Cardiac muscle cell (in vitro differentiated cells and primary cell): ENCODE measurements around the gene KLHL30. TPM values are rescaled to one million over a fixed set of nuclear protein-coding genes. Genes with fewer than 3 reads are reported as not detected.
A peak's percentile ranks its signal among the peaks of the same experiment; 100 is the strongest.
"Not testable (repeated sequence)": the region's sequence is repeated elsewhere in the genome, so short reads cannot be mapped to it uniquely, and the experiment has no call there.

ENCODE experiments used
- DNase-seq, 2 donors: peaks; one replicate each; pipeline versions ENCODE4 v3.0.0 to v3.0.0-alpha.2; 2010 to 2017; ENCODE audit warnings: low read depth in 1 of 2, low spot score in 1 of 2
- H3K27ac ChIP-seq: fragments of 200-600 bp; sonication (generic); 2 replicates; pipeline ENCODE4 v1.5.1; 2016
- H3K27me3 ChIP-seq: fragments of 200-600 bp; sonication (generic); 2 replicates; pipeline ENCODE4 v1.6.0; 2016; ENCODE audit warnings: control low read depth
- H3K36me3 ChIP-seq: fragments of 200-600 bp; sonication (generic); 2 replicates; pipeline ENCODE4 v1.5.1; 2016; ENCODE audit warnings: control low read depth
- H3K4me1 ChIP-seq: fragments of 200-600 bp; sonication (generic); 2 replicates; pipeline ENCODE4 v1.8.1; 2017; ENCODE audit warnings: low read depth, mild to moderate bottlenecking, mixed run types
- H3K4me3 ChIP-seq: fragments of 200-600 bp; sonication (generic); 2 replicates; pipeline ENCODE4 v1.5.1; 2016; ENCODE audit warnings: mild to moderate bottlenecking
- H3K9me3 ChIP-seq: fragments of 200-600 bp; sonication (generic); 2 replicates; pipeline ENCODE4 v1.5.1; 2017; ENCODE audit warnings: low read depth, mild to moderate bottlenecking, control low read depth
- polyA plus RNA-seq: library from polyadenylated mRNA; unstranded; fragments of >200 nt; fragmentation: Nextera tagmentation; extraction: Ambion mirVana; gene quantifications from 2 replicates; pipeline ENCODE4 v1.2.1, GENCODE V29; 2016
- total RNA-seq: library from RNA; depleted of rRNA; stranded (reverse); fragments of >200 nt; gene quantifications from 2 replicates; pipeline ENCODE4 v1.2.3, GENCODE V29; 2016
- TF ChIP-seq, protein P1 (sequence below): IDR thresholded peaks from 2 replicates; pipeline ENCODE4 v1.5.1; 2012; ENCODE audit warnings: low read depth, mild to moderate bottlenecking, low read length

Gene KLHL30
- total and polyA plus RNA-seq, 2 experiments from 2014 or later = 6.7 to 31.7 TPM

- peaks cover 22% of the 10 kb centered on the region for H3K36me3 ChIP-seq
- peak in 1 of 2 donors; percentile 19 for DNase-seq
- H3K4me1 ChIP-seq = no peaks in the 10 kb centered on the region
- TF ChIP-seq, protein P1, sequence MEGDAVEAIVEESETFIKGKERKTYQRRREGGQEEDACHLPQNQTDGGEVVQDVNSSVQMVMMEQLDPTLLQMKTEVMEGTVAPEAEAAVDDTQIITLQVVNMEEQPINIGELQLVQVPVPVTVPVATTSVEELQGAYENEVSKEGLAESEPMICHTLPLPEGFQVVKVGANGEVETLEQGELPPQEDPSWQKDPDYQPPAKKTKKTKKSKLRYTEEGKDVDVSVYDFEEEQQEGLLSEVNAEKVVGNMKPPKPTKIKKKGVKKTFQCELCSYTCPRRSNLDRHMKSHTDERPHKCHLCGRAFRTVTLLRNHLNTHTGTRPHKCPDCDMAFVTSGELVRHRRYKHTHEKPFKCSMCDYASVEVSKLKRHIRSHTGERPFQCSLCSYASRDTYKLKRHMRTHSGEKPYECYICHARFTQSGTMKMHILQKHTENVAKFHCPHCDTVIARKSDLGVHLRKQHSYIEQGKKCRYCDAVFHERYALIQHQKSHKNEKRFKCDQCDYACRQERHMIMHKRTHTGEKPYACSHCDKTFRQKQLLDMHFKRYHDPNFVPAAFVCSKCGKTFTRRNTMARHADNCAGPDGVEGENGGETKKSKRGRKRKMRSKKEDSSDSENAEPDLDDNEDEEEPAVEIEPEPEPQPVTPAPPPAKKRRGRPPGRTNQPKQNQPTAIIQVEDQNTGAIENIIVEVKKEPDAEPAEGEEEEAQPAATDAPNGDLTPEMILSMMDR = no peak
- no peak overlapping the region for H3K4me3 ChIP-seq
- H3K9me3 ChIP-seq = no peaks in the 10 kb centered on the region
- H3K27me3 ChIP-seq = peaks cover 28% of the 10 kb centered on the region
- H3K27ac ChIP-seq = no peak overlapping the region
These were observed 29.3 kb downstream of the KLHL30 start for GRCh38 chr2:238167761-238168160.

GRCh38 chr2:238168196-238169047 is 30.0 kb downstream of the KLHL30 start:
- Histone ChIP-seq H3K36me3 (peaks cover 26% of the 10 kb centered on the region), H3K27ac (no peak overlapping the region), H3K4me1 (no peaks in the 10 kb centered on the region), H3K9me3 (no peaks in the 10 kb centered on the region), H3K27me3 (peaks cover 22% of the 10 kb centered on the region), H3K4me3 (no peak overlapping the region)
- TF ChIP-seq, protein P1 = no peak
- no peak for DNase-seq

- TF ChIP-seq, protein P1 = no peak
- H3K4me3 ChIP-seq = no peak overlapping the region
- no peaks in the 10 kb centered on the region for H3K9me3 ChIP-seq
- no peak overlapping the region for H3K27ac ChIP-seq
- H3K27me3 ChIP-seq = peaks cover 14% of the 10 kb centered on the region
- peak in 1 of 2 donors; percentile 95 for DNase-seq
- H3K36me3 ChIP-seq = peaks cover 33% of the 10 kb centered on the region
- H3K4me1 ChIP-seq = no peaks in the 10 kb centered on the region
These were observed 30.7 kb downstream of the KLHL30 start for GRCh38 chr2:238169048-238169707.

GRCh38 chr2:238169708-238170251 is 31.3 kb downstream of the KLHL30 start:
- TF ChIP-seq, protein P1 = no peak
- Histone ChIP-seq H3K36me3 (peaks cover 39% of the 10 kb centered on the region), H3K4me1 (no peaks in the 10 kb centered on the region), H3K4me3 (no peak overlapping the region), H3K9me3 (no peaks in the 10 kb centered on the region), H3K27me3 (peaks cover 8% of the 10 kb centered on the region), H3K27ac (no peak overlapping the region)
- peak in 1 of 2 donors; percentile 97 for DNase-seq

DNA sequence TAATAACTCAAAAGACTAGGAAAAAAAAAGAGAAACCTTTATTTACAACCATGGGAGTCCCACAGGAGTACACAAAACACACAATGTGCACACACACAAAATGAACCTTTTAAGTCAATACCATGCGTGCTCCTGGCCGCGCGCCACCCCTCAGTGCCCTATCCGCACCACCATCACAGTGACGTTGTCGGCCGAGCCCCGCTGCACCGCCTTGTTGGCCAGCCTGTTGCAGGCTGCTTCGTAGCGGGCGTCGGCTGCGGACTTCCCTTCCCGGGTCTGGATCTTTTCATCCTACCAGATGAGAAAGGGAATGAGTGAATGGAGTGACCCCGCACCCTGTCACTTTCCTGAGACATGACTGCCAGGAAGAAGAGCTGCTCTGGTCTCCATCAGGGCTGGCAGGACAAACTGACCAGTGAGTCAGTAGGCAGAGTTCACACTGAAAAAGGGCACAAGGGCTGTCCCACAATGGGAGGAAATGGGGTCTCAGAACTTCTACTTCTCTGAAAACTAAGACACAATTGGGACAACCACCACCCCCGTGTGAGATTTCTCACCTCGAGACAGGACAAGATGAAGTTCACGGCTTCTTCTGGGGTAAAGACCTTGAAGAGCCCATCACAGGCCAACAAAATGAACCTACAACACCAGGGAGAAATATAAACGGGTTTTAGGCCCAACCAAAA is 32.1 kb downstream of the KLHL30 start:
- no peaks in the 10 kb centered on the region for H3K4me1 ChIP-seq
- H3K27me3 ChIP-seq = peaks cover under 1% of the 10 kb centered on the region
- DNase-seq = no peak
- no peaks in the 10 kb centered on the region for H3K9me3 ChIP-seq
- H3K27ac ChIP-seq = no peak overlapping the region
- no peak overlapping the region for H3K4me3 ChIP-seq
- peaks cover 39% of the 10 kb centered on the region for H3K36me3 ChIP-seq
- TF ChIP-seq, protein P1 = no peak

DNA sequence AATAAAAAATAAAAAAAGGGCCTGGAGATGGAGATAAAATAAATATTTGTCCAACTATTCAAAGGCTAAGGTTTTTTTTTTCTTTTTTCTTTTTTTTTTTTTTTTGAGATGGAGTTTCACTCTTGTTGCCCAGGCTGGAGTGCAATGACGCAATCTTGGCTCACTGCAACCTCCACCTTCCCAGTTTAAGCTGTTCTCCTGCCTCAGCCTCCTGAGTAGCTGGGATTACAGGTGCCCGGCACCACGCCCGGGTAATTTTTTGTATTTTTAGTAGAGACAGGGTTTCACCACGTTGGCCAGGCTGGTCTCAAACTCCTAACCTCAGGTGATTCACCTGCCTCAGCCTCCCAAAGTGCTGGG is 32.6 kb downstream of the KLHL30 start:
- H3K36me3 ChIP-seq = peaks cover 39% of the 10 kb centered on the region
- DNase-seq, H3K27me3 ChIP-seq, H3K4me3 ChIP-seq, H3K27ac ChIP-seq, H3K4me1 ChIP-seq, H3K9me3 ChIP-seq: not testable (repeated sequence)
